IMR-90 (cell line): ENCODE results near the gene HAND1. TPM values are rescaled to one million over a fixed set of nuclear protein-coding genes. Genes with fewer than 3 reads are reported as not detected.

Experiments
- ATAC-seq: fragments of 200-7000 bp; cut with Tn5 transposase; 2 replicates; pipeline ENCODE4 v1.9.1; 2020; ENCODE audit warnings: low read depth, mild to moderate bottlenecking, moderate library complexity
- BruUV-seq: library from RNA; stranded (reverse); fragments of 400-500 nt; replicated peaks from 2 replicates; lab custom pipeline; 2021; lab: Mats Ljungman, UMichigan
- CTCF ChIA-PET: fragments of 300-600 bp; formaldehyde crosslinking; extraction: SDS; loops from one replicate; lab custom pipeline; 2021; ENCODE audit warnings: antibody characterized with exemption; lab: Yijun Ruan, JAX
- POLR2A ChIA-PET: fragments of 300-600 bp; sonication (Branson Sonifier 250); formaldehyde crosslinking; loops from one replicate; lab custom pipeline; 2022; ENCODE audit warnings: antibody characterized with exemption; ENCODE audit not compliant: unreplicated experiment; lab: Charles Lee
- DNase-seq: peaks from one replicate; pipeline ENCODE4 v3.0.0; 2013
- H2AFZ ChIP-seq: replicated peaks from 2 replicates; pipeline ENCODE3; 2013; ENCODE audit warnings: low read length, mild to moderate bottlenecking; ENCODE audit not compliant: poor library complexity
- H2AK5ac ChIP-seq: 2 replicates; pipeline ENCODE4 v1.6.1; 2013; ENCODE audit warnings: low read depth, low read length, inconsistent platforms
- H2AK9ac ChIP-seq: replicated peaks from 2 replicates; pipeline ENCODE3; 2013; ENCODE audit warnings: mild to moderate bottlenecking, low read depth, low read length, moderate library complexity; ENCODE audit not compliant: poor library complexity
- H2BK120ac ChIP-seq: 2 replicates; pipeline ENCODE4 v1.6.1; 2013; ENCODE audit warnings: low read depth, low read length, inconsistent platforms
- H2BK15ac ChIP-seq: 3 replicates; pipeline ENCODE4 v1.6.1; 2013; ENCODE audit warnings: low read depth, low read length, inconsistent platforms
- H2BK20ac ChIP-seq: 2 replicates; pipeline ENCODE4 v1.6.1; 2013; ENCODE audit warnings: low read depth, mild to moderate bottlenecking, inconsistent platforms, low read length, moderate library complexity
- H2BK5ac ChIP-seq: 2 replicates; pipeline ENCODE4 v1.6.1; 2013; ENCODE audit warnings: mild to moderate bottlenecking, low read depth, low read length, inconsistent platforms; ENCODE audit not compliant: poor library complexity, severe bottlenecking
- H3K14ac ChIP-seq: replicated peaks from 2 replicates; pipeline ENCODE4 v1.6.1; 2013; ENCODE audit warnings: low read depth, low read length, inconsistent platforms
- H3K18ac ChIP-seq: 2 replicates; pipeline ENCODE4 v1.6.1; 2013; ENCODE audit warnings: low read depth, low read length, control low read depth
- H3K23ac ChIP-seq: 2 replicates; pipeline ENCODE4 v1.6.1; 2013; ENCODE audit warnings: low read depth, low read length, inconsistent platforms
- H3K27ac ChIP-seq: 2 replicates; pipeline ENCODE4 v1.5.1; 2013; ENCODE audit warnings: mild to moderate bottlenecking, control low read depth, low read length; ENCODE audit not compliant: insufficient read depth
- H3K27me3 ChIP-seq: 2 replicates; pipeline ENCODE4 v1.6.1; 2013; ENCODE audit warnings: low read length; ENCODE audit not compliant: control insufficient read depth, insufficient read depth
- H3K36me3 ChIP-seq: 2 replicates; pipeline ENCODE4 v1.6.1; 2013; ENCODE audit warnings: low read length, mixed read lengths; ENCODE audit not compliant: control insufficient read depth, insufficient read depth
- H3K4ac ChIP-seq: 2 replicates; pipeline ENCODE4 v1.6.1; 2013; ENCODE audit warnings: low read depth, low read length, inconsistent platforms
- H3K4me1 ChIP-seq: 2 replicates; pipeline ENCODE4 v1.6.1; 2013; ENCODE audit warnings: low read length, mixed read lengths; ENCODE audit not compliant: control insufficient read depth, insufficient read depth
- H3K4me2 ChIP-seq: 2 replicates; pipeline ENCODE4 v1.6.1; 2013; ENCODE audit warnings: low read depth, mild to moderate bottlenecking, control low read depth, low read length, moderate library complexity
- H3K4me3 ChIP-seq: 2 replicates; pipeline ENCODE4 v1.5.1; 2013; ENCODE audit warnings: low read depth, mild to moderate bottlenecking, control low read depth, low read length, moderate library complexity; ENCODE audit not compliant: insufficient read depth
- H3K56ac ChIP-seq: 2 replicates; pipeline ENCODE4 v1.6.1; 2013; ENCODE audit warnings: low read length, inconsistent platforms; ENCODE audit not compliant: insufficient read depth; ENCODE audit errors: extremely low read depth
- H3K79me1 ChIP-seq, 2 experiments: 2 replicates each; pipeline ENCODE4 v1.6.1; 2013; ENCODE audit warnings: low read length in 2 of 2, inconsistent platforms in 1 of 2, low read depth in 1 of 2
- H3K9ac ChIP-seq: 2 replicates; pipeline ENCODE4 v1.6.1; 2013; ENCODE audit warnings: low read depth, low read length, control low read depth
- H3K9me1 ChIP-seq: 2 replicates; pipeline ENCODE4 v1.6.1; 2013; ENCODE audit warnings: low read length, inconsistent platforms; ENCODE audit not compliant: insufficient read depth
- H3K9me3 ChIP-seq: 2 replicates; pipeline ENCODE4 v1.6.1; 2013; ENCODE audit warnings: low read length; ENCODE audit not compliant: control insufficient read depth, insufficient read depth
- H4K20me1 ChIP-seq: 2 replicates; pipeline ENCODE4 v1.6.1; 2013; ENCODE audit warnings: low read length, inconsistent platforms; ENCODE audit not compliant: insufficient read depth
- H4K5ac ChIP-seq: 2 replicates; pipeline ENCODE4 v1.6.1; 2013; ENCODE audit warnings: mild to moderate bottlenecking, low read depth, low read length, control low read depth
- H4K8ac ChIP-seq, 2 experiments: 2 replicates each; pipeline ENCODE4 v1.6.1; 2013; ENCODE audit warnings: low read depth in 2 of 2, low read length in 2 of 2, control low read depth in 1 of 2, inconsistent platforms in 1 of 2
- H4K91ac ChIP-seq: 2 replicates; pipeline ENCODE4 v1.6.1; 2013; ENCODE audit warnings: low read depth, low read length, inconsistent platforms; ENCODE audit not compliant: insufficient read depth
- BHLHE40 ChIP-seq: fragments of 150-350 bp; IDR thresholded peaks from 2 replicates; pipeline ENCODE4 v1.6.1; 2016; ENCODE audit warnings: mild to moderate bottlenecking, low read depth, low read length
- CHD1 ChIP-seq: IDR thresholded peaks from 2 replicates; pipeline ENCODE4 v1.6.1; 2012; ENCODE audit warnings: low read depth, low read length, improper control_type of control experiment
- FOS ChIP-seq: fragments of 150-350 bp; IDR thresholded peaks from 2 replicates; pipeline ENCODE4 v1.6.1; 2016; ENCODE audit warnings: low read depth, low read length
- MXI1 ChIP-seq: IDR thresholded peaks from 2 replicates; pipeline ENCODE4 v1.6.1; 2012; ENCODE audit warnings: low read depth, mild to moderate bottlenecking, low read length, moderate library complexity, borderline replicate concordance
- RAD21 ChIP-seq: IDR thresholded peaks from 2 replicates; pipeline ENCODE4 v1.6.1; 2012; ENCODE audit warnings: low read length, improper control_type of control experiment
- RFX5 ChIP-seq: IDR thresholded peaks from 2 replicates; pipeline ENCODE4 v1.8.0; 2012; ENCODE audit warnings: low read depth, mild to moderate bottlenecking, low read length, moderate library complexity
- SMC3 ChIP-seq: fragments of 150-350 bp; IDR thresholded peaks from 2 replicates; pipeline ENCODE4 v1.6.1; 2016; ENCODE audit warnings: low read depth, mild to moderate bottlenecking, antibody characterized with exemption, low read length, moderate library complexity
- WGBS, 2 experiments: methylation state at CpG; one replicate each; pipeline versions ENCODE4 v1.1.5 to v1.1.7; 2013; ENCODE audit warnings: missing lambda C conversion rate in 2 of 2; ENCODE audit not compliant: insufficient read length in 1 of 2; ENCODE audit errors: extremely low coverage in 2 of 2; 5-methylcytosine and 5-hydroxymethylcytosine counted together
- dilution Hi-C: fragments of 300-500 bp; cut with HindIII; formaldehyde crosslinking; loops from one replicate; pipeline ENCODE4 v1.14.3; 2018; ENCODE audit warnings: low sequenced_read_pairs; ENCODE audit not compliant: unreplicated experiment
- in situ Hi-C: fragments of 300-500 bp; cut with MboI; formaldehyde crosslinking; loops from 3 replicates; pipeline ENCODE4 v1.14.3; 2019; ENCODE audit warnings: low sequenced_read_pairs, inconsistent platforms, mixed read lengths
- intact Hi-C: fragments of 100-400 bp; cut with micrococcal nuclease; formaldehyde crosslinking; loops from 2 replicates; pipeline ENCODE4 v1.10.0; 2022
- polyA plus RNA-seq, 3 experiments: library from polyadenylated mRNA; depleted of rRNA; stranded (reverse); fragments of >200 nt; gene quantifications; 2 replicates each; pipeline ENCODE4 v1.2.3, GENCODE V29; 2012; ENCODE audit warnings: low replicate concordance in 1 of 3
- total RNA-seq: library from RNA; depleted of rRNA; stranded (reverse); fragments of >200 nt; gene quantifications from 2 replicates; pipeline ENCODE4 v1.2.3, GENCODE V29; 2012

Gene HAND1
- total and polyA plus RNA-seq, 2 of the 4 experiments (the other 2 are of a cell fraction), result not detected

GRCh38 chr5:154508114-154508513 is 30.1 kb upstream of the HAND1 start:
- no peak overlapping the region for H2BK5ac ChIP-seq
- DNase-seq (no peak), ATAC-seq (no peak)
- 60% methylated on average over 1 of the region's 2 CpGs; no CpG with 5 or more reads in 1 of the 2 experiments for whole genome bisulfite sequencing, 2 experiments
- H3K4ac ChIP-seq, result no peak overlapping the region
- H3K79me1 ChIP-seq, result no peaks in the 10 kb centered on the region
- no peak overlapping the region for H2AK9ac ChIP-seq
- no peaks in the 10 kb centered on the region for H3K9me1 ChIP-seq
- no peak overlapping the region for H2BK120ac ChIP-seq
- no peak overlapping the region for H2AK5ac ChIP-seq
- H3K27me3 ChIP-seq, result peaks cover 45% of the 10 kb centered on the region
- no peak overlapping the region for H3K4me2 ChIP-seq
- dilution Hi-C loops, result no loop called here
- H4K5ac ChIP-seq, result no peak overlapping the region
- no peak overlapping the region for H2BK20ac ChIP-seq
- no peak overlapping the region for H2AFZ ChIP-seq
- no peak overlapping the region for H3K14ac ChIP-seq
- no peaks in the 10 kb centered on the region for H3K4me1 ChIP-seq
- TF ChIP-seq SMC3 (no peak), RFX5 (no peak), RAD21 (no peak), CHD1 (no peak), BHLHE40 (no peak), MXI1 (no peak), FOS (no peak)
- in situ Hi-C loops, result no loop called here
- H3K4me3 ChIP-seq, result no peak overlapping the region
- no peak overlapping the region for H4K91ac ChIP-seq
- H2BK15ac ChIP-seq, result no peak overlapping the region
- H3K9me3 ChIP-seq, result no peaks in the 10 kb centered on the region
- BruUV-seq, result no TSS peak
- no peak overlapping the region for H3K9ac ChIP-seq
- intact Hi-C loops, result no loop called here
- no peaks in the 10 kb centered on the region for H3K36me3 ChIP-seq
- H3K18ac ChIP-seq, result no peak overlapping the region
- H4K20me1 ChIP-seq, result no peaks in the 10 kb centered on the region
- H4K8ac ChIP-seq, result no peak overlapping the region
- H3K27ac ChIP-seq, result no peak overlapping the region
- H3K23ac ChIP-seq, result no peak overlapping the region
- CTCF ChIA-PET, result no interaction called here
- POLR2A ChIA-PET, result no interaction called here
- no peak overlapping the region for H3K56ac ChIP-seq
